Measurements from ENCODE around the gene INCENP.
A peak's percentile ranks its signal among the peaks of the same experiment; 100 is the strongest.
"Not testable (repeated sequence)": the region's sequence is repeated elsewhere in the genome, so short reads cannot be mapped to it uniquely, and the experiment has no call there.

Gene INCENP

DNA sequence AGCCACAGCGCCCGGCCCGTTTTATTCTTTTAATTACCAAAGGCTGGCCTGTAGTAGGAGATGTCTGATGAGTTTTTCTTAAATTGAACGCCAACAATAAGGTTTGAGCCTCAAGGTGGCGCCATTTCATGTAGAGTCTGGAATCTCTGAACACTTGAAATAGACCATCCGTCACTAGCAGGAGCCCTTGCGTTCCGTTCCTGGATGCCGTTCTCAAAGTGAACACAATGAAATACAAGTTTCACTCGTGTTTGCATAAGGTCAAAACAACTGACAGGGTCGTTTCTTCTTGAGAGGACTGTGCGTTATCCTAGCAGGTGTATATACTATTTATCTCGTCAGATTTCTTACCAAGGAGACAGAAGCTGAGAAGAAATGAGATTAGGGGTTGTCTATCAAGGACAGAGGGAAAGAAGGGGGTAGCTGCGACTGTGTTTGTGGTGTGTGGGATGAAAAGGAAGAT, 47.5 kb downstream of the INCENP start:
- peak; percentile 32 for DNase-seq (ENCODE audit: low read depth)

DNA sequence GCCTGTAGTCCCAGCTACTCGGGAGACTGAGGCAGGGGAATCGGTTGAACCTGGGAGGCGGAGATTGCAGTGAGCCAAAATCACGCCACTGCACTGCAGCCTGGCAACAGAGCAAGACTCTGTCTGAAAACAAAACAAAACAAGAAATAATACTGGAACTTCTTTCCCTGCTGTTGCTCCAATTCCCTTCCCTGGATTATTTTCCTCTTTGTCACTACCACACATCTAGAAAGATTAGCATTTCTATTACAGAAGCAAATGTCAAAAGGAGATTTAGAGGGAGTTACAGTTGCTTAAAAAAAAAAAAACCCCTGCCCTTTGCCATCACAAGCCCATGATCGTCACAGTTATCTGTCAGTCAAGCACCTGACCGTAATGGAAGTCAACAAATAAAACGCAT, 48.5 kb downstream of the INCENP start:
- DNase-seq (ENCODE audit: low read depth), result no peak

DNA sequence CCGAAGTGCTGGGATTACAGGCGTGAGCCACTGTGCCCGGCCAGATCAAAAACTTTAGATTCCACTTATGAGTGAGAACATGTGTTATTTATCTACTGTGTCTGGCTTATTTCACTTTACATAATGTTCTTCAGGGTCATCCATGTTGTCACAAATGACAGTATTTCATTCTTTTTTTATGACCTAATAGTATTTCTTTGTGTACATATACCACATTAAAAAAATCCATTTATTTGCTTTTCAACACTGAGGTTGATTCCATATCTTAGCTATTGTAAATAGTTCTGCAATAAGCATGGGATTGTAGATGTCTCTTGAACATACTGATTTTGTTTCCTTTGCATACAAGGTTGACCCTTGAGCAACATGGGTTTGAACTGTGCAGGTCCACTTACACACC, 53.0 kb downstream of the INCENP start:
- DNase-seq (ENCODE audit: low read depth), result no peak

GRCh38 chr11:62179995-62180394, 56.2 kb downstream of the INCENP start:
- DNase-seq (ENCODE audit: low read depth), result no peak

DNA sequence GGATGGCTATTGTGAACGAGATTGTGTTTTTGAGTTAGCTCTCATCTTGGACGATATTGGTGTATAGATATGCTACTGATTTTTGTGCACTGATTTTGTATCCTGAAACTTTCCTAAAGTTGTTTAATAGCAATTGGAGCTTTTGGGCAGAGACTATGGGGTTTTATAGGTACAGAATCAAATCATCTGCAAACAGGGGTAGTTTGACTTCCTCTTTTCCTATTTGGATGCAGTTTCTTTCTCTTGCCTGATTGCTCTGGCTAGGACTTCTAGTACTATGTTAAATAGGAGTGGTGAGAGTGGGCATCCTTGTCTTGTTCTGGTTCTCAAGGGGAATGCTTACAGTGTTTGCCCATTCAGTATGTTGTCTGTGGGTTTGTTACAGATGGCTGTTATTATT, 57.3 kb downstream of the INCENP start:
- DNase-seq (ENCODE audit: low read depth), result no peak

GRCh38 chr11:62182147-62182891, 58.5 kb downstream of the INCENP start:
- no peak for DNase-seq (ENCODE audit: low read depth)

GRCh38 chr11:62186195-62186594, 62.4 kb downstream of the INCENP start:
- DNase-seq (ENCODE audit: low read depth), result no peak

DNA sequence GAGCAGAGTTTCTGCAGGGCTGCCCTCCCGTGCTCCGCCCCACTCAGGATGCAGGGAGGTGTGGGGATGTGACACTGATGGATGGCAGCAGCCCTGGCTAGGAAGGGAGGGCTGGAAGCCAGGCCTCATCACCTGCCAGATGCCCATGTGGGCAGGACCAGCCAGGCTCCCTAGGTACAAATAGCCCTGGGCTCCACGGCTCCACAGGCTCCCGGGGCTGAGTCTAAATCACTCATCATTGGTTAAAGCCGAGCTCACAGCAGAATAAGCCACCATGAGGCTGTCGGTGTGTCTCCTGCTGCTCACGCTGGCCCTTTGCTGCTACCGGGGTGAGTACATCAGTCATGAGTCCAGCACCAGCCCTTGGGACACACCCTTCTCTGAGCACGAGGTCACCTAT, 66.2 kb downstream of the INCENP start, which contains the start of gene SCGB1D1:
Gene SCGB1D1, plus strand, starts transcription at position 206 of the 400 bp plus-strand sequence. Its CDS starts 69 bp downstream, at position 275.
- no peak for DNase-seq (ENCODE audit: low read depth)

- DNase-seq (ENCODE audit: low read depth), result no peak
Measured at GRCh38 chr11:62193952-62194351, 70.1 kb downstream of the INCENP start.

GRCh38 chr11:62195010-62195409, 71.2 kb downstream of the INCENP start:
- not testable (repeated sequence) for DNase-seq (ENCODE audit: low read depth)

GRCh38 chr11:62195945-62196344, 72.1 kb downstream of the INCENP start:
- no peak for DNase-seq (ENCODE audit: low read depth)

- not testable (repeated sequence) for DNase-seq (ENCODE audit: low read depth)
Measured at GRCh38 chr11:62197400-62197799, 73.6 kb downstream of the INCENP start.

- DNase-seq (ENCODE audit: low read depth), result no peak
Measured at GRCh38 chr11:62201376-62201775, 77.6 kb downstream of the INCENP start.

Data from GM04504 (cell line).